Endothelial cell of hepatic sinusoid (primary cell): Measurements from ENCODE around the gene GPC5.

Experiments used
- in situ Hi-C: cut with HindIII; loops from 2 replicates; pipeline ENCODE4 v1.10.0; 2017; ENCODE audit warnings: low sequenced_read_pairs

GPC5 gene

DNA sequence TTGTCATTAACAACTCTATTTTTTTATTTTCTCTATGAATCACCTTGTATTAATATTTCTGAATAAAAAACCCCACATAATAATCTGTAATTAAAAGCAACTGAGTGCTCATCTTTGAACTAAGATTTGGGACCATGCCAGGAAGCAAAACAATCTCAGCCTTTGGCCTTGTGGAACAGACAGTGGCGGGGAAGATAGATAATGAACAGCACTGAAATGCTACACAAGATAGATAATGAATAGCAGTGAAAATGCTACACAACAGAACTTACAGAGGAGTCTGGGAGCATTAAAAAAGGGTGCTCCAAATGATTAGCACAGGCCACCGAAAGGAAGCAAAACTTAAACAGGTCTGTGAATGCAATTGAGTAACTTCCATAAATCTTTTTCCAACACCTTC is 134.9 kb downstream of the GPC5 start:
- in situ Hi-C loops, result no loop called here

DNA sequence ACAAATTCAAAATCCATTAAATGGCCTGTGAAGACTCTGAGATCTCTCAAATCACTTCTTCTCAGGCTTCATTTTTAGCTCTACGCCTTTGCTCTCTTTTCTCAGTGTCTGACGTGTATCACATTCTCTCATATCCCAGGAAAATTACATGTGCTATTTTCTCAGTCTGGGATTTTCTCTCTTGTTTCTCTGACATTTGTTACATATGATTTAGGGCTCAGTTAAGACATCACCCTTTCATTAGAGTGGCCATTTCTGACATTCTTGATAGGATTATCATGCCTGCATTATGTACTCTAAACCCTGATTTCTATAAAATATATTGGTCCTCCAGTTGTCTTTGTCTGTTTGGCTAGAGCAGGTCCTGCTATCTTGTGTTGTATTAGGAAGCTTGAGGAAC is 136.6 kb downstream of the GPC5 start:
- in situ Hi-C loops, result loop anchor here (5.0 kb wide), 1 partner anchor 57 kb away; no protein-coding TSS in a partner anchor

DNA sequence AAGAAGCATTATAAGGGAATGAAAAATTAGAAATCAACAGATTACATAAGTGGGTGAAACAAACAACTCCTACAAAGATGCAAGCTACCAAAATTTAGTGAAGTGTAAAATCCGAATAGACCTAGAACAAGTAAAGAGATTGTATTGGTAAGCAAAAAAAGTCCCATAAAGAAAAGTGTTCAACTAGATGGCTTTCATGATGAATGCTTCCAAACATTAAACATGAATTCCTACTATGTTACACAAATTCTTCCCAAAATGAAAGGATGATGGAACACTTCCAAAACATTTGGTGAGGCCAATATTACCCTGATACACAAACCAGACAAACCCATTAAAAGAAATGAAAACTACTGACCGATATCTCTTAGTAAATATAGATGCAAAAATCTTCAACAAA is 139.0 kb downstream of the GPC5 start:
- in situ Hi-C loops, result loop anchor here (5.0 kb wide), 1 partner anchor 55 kb away; no protein-coding TSS in a partner anchor

GRCh38 chr13:91539286-91540157 is 141.1 kb downstream of the GPC5 start:
- in situ Hi-C loops, result loop anchor here (5.0 kb wide), 1 partner anchor 53 kb away; no protein-coding TSS in a partner anchor

GRCh38 chr13:91540158-91540736 is 141.8 kb downstream of the GPC5 start:
- in situ Hi-C loops, result no loop called here

- in situ Hi-C loops, result no loop called here
Measured at GRCh38 chr13:91544723-91545122, 146.3 kb downstream of the GPC5 start.

- in situ Hi-C loops, result no loop called here
Measured at GRCh38 chr13:91546900-91547299, 148.5 kb downstream of the GPC5 start.

- in situ Hi-C loops, result no loop called here
Measured at GRCh38 chr13:91553584-91553983, 155.2 kb downstream of the GPC5 start.

DNA sequence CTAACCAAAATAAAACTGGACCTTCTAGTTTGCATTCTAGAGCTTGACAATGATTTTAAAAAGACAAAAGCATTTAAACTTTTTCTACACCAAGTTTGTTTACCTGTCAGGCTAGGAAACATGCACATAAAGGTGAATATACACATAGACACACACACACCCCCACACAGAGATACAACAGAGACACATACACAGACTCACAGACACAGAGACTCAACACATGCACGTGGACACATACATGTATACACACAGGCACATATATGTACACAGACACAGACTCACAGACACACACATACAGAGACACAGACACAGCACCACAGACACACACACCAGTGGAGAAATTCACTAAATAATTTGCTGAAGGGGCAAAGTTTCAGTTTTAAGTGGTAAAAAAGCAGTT is 155.7 kb downstream of the GPC5 start:
- in situ Hi-C loops, result no loop called here

- in situ Hi-C loops, result no loop called here
Measured at GRCh38 chr13:91557328-91558090, 159.1 kb downstream of the GPC5 start.

- in situ Hi-C loops, result no loop called here
Measured at GRCh38 chr13:91563799-91564198, 165.4 kb downstream of the GPC5 start.

- in situ Hi-C loops, result no loop called here
Measured at GRCh38 chr13:91564396-91564795, 166.0 kb downstream of the GPC5 start.

- in situ Hi-C loops, result no loop called here
Measured at GRCh38 chr13:91565296-91565695, 166.9 kb downstream of the GPC5 start.

- in situ Hi-C loops, result no loop called here
Measured at GRCh38 chr13:91567485-91568207, 169.2 kb downstream of the GPC5 start.

DNA sequence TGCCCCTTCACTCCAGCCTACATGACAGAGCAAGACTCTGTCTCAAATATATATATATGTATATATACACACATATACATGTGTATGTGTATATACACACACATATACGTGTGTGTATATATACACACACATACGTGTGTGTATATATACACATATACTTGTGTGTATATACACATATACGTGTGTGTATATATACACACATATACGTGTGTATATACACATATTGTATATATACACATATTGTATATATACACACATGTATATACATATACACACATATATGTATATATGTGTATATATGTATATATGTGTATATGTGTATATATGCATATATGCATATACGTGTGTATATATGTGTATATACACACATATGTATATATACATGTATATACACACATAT is 173.3 kb downstream of the GPC5 start:
- in situ Hi-C loops, result no loop called here

DNA sequence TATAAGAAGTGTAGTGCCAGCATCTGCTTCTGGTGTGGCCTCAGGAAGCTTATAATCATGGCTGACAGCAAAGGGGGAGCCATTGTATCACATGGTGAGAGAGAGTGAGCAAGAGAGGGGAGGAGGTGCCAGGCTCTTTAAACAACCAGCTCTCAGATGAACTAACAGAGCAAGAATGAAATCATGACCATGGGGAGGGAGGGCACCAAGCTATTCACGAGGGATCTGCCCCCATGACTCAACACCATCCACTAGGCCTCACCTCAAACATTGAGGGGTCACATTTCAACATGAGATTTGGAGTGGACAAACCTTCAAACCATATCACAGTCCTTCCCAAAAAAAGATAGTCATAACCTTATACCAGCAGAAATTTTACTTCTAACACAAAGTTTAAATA is 174.0 kb downstream of the GPC5 start:
- in situ Hi-C loops, result no loop called here

- in situ Hi-C loops, result no loop called here
Measured at GRCh38 chr13:91572944-91573598, 174.7 kb downstream of the GPC5 start.

DNA sequence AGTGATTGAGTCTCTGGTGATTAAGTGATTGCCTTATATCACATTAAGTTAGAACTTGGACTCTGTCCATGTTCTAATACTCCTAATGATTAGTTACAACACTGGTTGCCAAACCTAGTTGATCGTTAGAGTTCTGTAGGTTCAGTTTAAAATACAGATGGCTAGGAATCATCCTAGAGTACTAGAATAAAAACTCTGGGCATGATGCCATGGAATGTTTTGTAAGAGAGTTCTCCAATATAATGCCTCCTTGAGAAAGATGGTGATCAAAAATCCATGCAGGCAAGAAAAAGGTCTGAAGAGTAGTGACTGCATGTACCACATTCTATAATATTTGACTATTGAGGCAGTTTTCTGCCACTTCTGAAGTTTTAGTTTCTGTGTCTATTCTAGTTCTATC is 176.3 kb downstream of the GPC5 start:
- in situ Hi-C loops, result loop anchor here (5.0 kb wide), 1 partner anchor 102 kb away; no protein-coding TSS in a partner anchor

DNA sequence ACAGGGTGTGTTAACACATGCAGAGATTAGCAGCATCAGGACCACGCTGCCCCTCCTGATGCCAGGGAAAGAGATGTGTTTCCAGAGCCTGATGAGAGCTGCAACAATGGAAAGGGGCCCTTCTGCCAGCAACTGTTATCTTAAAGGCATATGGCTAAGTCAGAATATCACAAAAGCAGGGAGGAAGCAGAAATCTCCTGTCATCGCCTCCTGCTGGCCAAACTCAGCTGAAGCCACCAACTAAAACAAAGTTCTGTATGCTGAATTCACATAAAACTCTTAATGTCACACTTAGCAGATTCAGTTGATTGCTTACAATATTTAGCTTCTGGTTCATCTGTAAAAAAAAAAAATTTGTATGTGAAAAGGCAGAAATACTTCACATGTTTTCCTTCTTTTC is 178.2 kb downstream of the GPC5 start:
- in situ Hi-C loops, result loop anchor here (5.0 kb wide), 1 partner anchor 104 kb away; no protein-coding TSS in a partner anchor

DNA sequence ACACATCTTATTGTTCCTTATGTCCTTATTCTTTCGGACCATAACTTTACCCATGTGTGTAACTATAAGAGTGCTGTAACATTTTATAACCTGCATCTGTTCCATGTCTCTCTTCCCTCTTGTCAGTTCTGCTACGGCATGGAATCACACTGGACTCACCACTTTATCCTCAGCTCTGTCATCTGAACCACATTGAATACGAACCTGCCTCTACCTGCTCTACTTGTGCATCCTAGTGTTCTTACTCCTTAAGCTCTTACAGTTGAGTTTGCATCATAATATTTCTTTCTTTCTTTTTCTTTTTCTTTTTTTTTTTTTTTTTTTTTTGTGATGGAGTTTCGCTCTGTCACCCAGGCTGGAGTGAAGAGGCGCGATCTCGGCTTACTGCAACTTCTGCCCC is 180.9 kb downstream of the GPC5 start:
- in situ Hi-C loops, result loop anchor here (5.0 kb wide), 1 partner anchor 107 kb away; no protein-coding TSS in a partner anchor
